ENCODE results near the gene ARHGDIA. TPM values are rescaled to one million over a fixed set of nuclear protein-coding genes. Genes with fewer than 3 reads are reported as not detected.

Gene ARHGDIA
- total RNA-seq, 4 donors from 2014 or later: 189 to 480 (median 323) TPM

- intact Hi-C loops (cut with DNase I; ENCODE audit: low total_unique reads): no loop called here
Observed at GRCh38 chr17:81889602-81890001, 18.5 kb upstream of the ARHGDIA start.

GRCh38 chr17:81888988-81889595 lies 18.0 kb upstream of the ARHGDIA start:
- TF ChIP-seq EP300 (IDR thresholded peaks at IDR 0.05; ENCODE audit: low read depth) (no peak), POLR2AphosphoS5 (IDR thresholded peaks at IDR 0.05) (no peak), POLR2A (IDR thresholded peaks at IDR 0.05) (no peak), CTCF (IDR thresholded peaks at IDR 0.05) (no peak)
- in situ Hi-C loops (cut with MboI; ENCODE audit: low pct_ligation_motif_present in 1 of 4, low pct_unique_long_range_greater_than_20kb in 1 of 4, low sequenced_read_pairs in 3 of 4) (no loop called here), intact Hi-C loops (cut with DNase I; ENCODE audit: low total_unique reads) (no loop called here)
- Histone ChIP-seq H3K4me1 (peaks cover 16 to 25% (median 20%) of the 10 kb centered on the region in 4 donors), H3K36me3 (peaks cover 0 to 27% (median 13%) of the 10 kb centered on the region in 4 donors), H3K4me3 (no peak overlapping the region), H3K9me3 (no peaks in the 10 kb centered on the region), H3K27ac (no peak overlapping the region), H3K27me3 (no peaks in the 10 kb centered on the region)
- 94 to 100% methylated on average over 2 to 16 of the region's 16 CpGs for WGBS, 2 donors (ENCODE audit: low coverage in 1 of 2)
- no peak for DNase-seq

More at GRCh38 chr17:81889602-81890001, 18.5 kb upstream of the ARHGDIA start:
- no peaks in the 10 kb centered on the region for H3K9me3 ChIP-seq
- no peak for DNase-seq
- H3K36me3 ChIP-seq: peaks cover 0 to 27% (median 13%) of the 10 kb centered on the region in 4 donors
- TF ChIP-seq EP300 (IDR thresholded peaks at IDR 0.05; ENCODE audit: low read depth) (no peak), POLR2A (IDR thresholded peaks at IDR 0.05) (no peak), POLR2AphosphoS5 (IDR thresholded peaks at IDR 0.05) (no peak), CTCF (IDR thresholded peaks at IDR 0.05) (no peak)
- no peak overlapping the region for H3K27ac ChIP-seq
- H3K4me3 ChIP-seq: no peak overlapping the region
- peaks cover 16 to 25% (median 20%) of the 10 kb centered on the region in 4 donors for H3K4me1 ChIP-seq
- 91% methylated on average over 9 of the region's 9 CpGs; no CpG with 5 or more reads in 1 of the 2 donors for WGBS, 2 donors (ENCODE audit: low coverage in 1 of 2)
- in situ Hi-C loops (cut with MboI; ENCODE audit: low pct_ligation_motif_present in 1 of 4, low pct_unique_long_range_greater_than_20kb in 1 of 4, low sequenced_read_pairs in 3 of 4): no loop called here
- H3K27me3 ChIP-seq: no peaks in the 10 kb centered on the region

GRCh38 chr17:81888105-81888987 lies 17.2 kb upstream of the ARHGDIA start:
- H3K4me3 ChIP-seq: no peak overlapping the region
- 92 to 94% methylated on average over 18 to 44 of the region's 44 CpGs for WGBS, 2 donors (ENCODE audit: low coverage in 1 of 2)
- peaks cover 16 to 25% (median 20%) of the 10 kb centered on the region in 4 donors for H3K4me1 ChIP-seq
- no peaks in the 10 kb centered on the region for H3K27me3 ChIP-seq
- peaks cover 0 to 34% (median 13%) of the 10 kb centered on the region in 4 donors for H3K36me3 ChIP-seq
- TF ChIP-seq POLR2A (IDR thresholded peaks at IDR 0.05): no peak
- TF ChIP-seq POLR2AphosphoS5 (IDR thresholded peaks at IDR 0.05): no peak
- no peak for TF ChIP-seq EP300 (IDR thresholded peaks at IDR 0.05; ENCODE audit: low read depth)
- TF ChIP-seq CTCF (IDR thresholded peaks at IDR 0.05): no peak
- DNase-seq: no peak
- in situ Hi-C loops (cut with MboI; ENCODE audit: low pct_ligation_motif_present in 1 of 4, low pct_unique_long_range_greater_than_20kb in 1 of 4, low sequenced_read_pairs in 3 of 4) (no loop called here), intact Hi-C loops (cut with DNase I; ENCODE audit: low total_unique reads) (no loop called here)
- no peak overlapping the region for H3K27ac ChIP-seq
- no peaks in the 10 kb centered on the region for H3K9me3 ChIP-seq

GRCh38 chr17:81885869-81886548 lies 14.9 kb upstream of the ARHGDIA start:
- WGBS, 2 donors (ENCODE audit: low coverage in 1 of 2): 93% methylated on average over 10 of the region's 11 CpGs; no CpG with 5 or more reads in 1 of the 2 donors
- TF ChIP-seq POLR2AphosphoS5 (IDR thresholded peaks at IDR 0.05) (no peak), CTCF (IDR thresholded peaks at IDR 0.05) (no peak), POLR2A (IDR thresholded peaks at IDR 0.05) (no peak), EP300 (IDR thresholded peaks at IDR 0.05; ENCODE audit: low read depth) (no peak)
- H3K36me3 ChIP-seq: peaks cover 0 to 36% (median 13%) of the 10 kb centered on the region in 4 donors

More at GRCh38 chr17:81885869-81886548, 14.9 kb upstream of the ARHGDIA start:
- peaks cover 11 to 15% (median 12%) of the 10 kb centered on the region in 4 donors for H3K4me1 ChIP-seq
- DNase-seq: no peak
- H3K9me3 ChIP-seq: no peaks in the 10 kb centered on the region
- H3K27ac ChIP-seq: no peak overlapping the region
- no peak overlapping the region for H3K4me3 ChIP-seq
- no peaks in the 10 kb centered on the region for H3K27me3 ChIP-seq
- in situ Hi-C loops (cut with MboI; ENCODE audit: low pct_ligation_motif_present in 1 of 4, low pct_unique_long_range_greater_than_20kb in 1 of 4, low sequenced_read_pairs in 3 of 4): no loop called here
- intact Hi-C loops (cut with DNase I; ENCODE audit: low total_unique reads): no loop called here
